Neuronal stem cell (in vitro differentiated cells): ENCODE results near the gene NAA16.

ENCODE experiments used
- DNase-seq: peaks from one replicate; pipeline ENCODE4 v3.0.0-alpha.2; 2013; ENCODE audit warnings: low spot score
- H2AFZ ChIP-seq: one replicate; pipeline ENCODE4 v1.6.1; 2013; ENCODE audit warnings: mild to moderate bottlenecking, low read length, inconsistent platforms
- H2AK5ac ChIP-seq: 2 replicates; pipeline ENCODE4 v1.6.1; 2013; ENCODE audit warnings: low read depth, mild to moderate bottlenecking, inconsistent platforms, low read length, moderate library complexity, mixed read lengths
- H2BK120ac ChIP-seq: 2 replicates; pipeline ENCODE4 v1.6.1; 2013; ENCODE audit warnings: low read depth, mild to moderate bottlenecking, inconsistent platforms, low read length, moderate library complexity, mixed read lengths
- H2BK12ac ChIP-seq: one replicate; pipeline ENCODE4 v1.6.1; 2013; ENCODE audit warnings: low read length, inconsistent platforms
- H2BK15ac ChIP-seq: 2 replicates; pipeline ENCODE4 v1.6.1; 2013; ENCODE audit warnings: mild to moderate bottlenecking, low read length, inconsistent platforms, mixed read lengths
- H2BK5ac ChIP-seq: one replicate; pipeline ENCODE4 v1.6.1; 2013; ENCODE audit warnings: inconsistent platforms, mild to moderate bottlenecking, low read length, moderate library complexity
- H3K14ac ChIP-seq: one replicate; pipeline ENCODE4 v1.6.1; 2013; ENCODE audit warnings: low read length, inconsistent platforms
- H3K18ac ChIP-seq: 2 replicates; pipeline ENCODE4 v1.6.1; 2013; ENCODE audit warnings: low read length, inconsistent platforms
- H3K23ac ChIP-seq: 2 replicates; pipeline ENCODE4 v1.6.1; 2013; ENCODE audit warnings: low read depth, mild to moderate bottlenecking, mixed read lengths, low read length, inconsistent platforms; ENCODE audit not compliant: poor library complexity
- H3K27ac ChIP-seq: replicated peaks from 3 replicates; pipeline ENCODE4 v1.5.1; 2013; ENCODE audit warnings: low read length, inconsistent platforms
- H3K27me3 ChIP-seq, 3 experiments: 2 replicates each; pipeline ENCODE4 v1.6.1; 2013; ENCODE audit warnings: low read length in 3 of 3, mild to moderate bottlenecking in 2 of 3, inconsistent platforms in 1 of 3, low read depth in 1 of 3, mixed read lengths in 1 of 3, moderate library complexity in 1 of 3; ENCODE audit not compliant: control insufficient read depth in 3 of 3, insufficient read depth in 3 of 3
- H3K36me3 ChIP-seq, 2 donors: replicated peaks in 1 of 2; 2 replicates each; pipeline ENCODE4 v1.6.1; 2013; ENCODE audit warnings: low read length in 2 of 2; ENCODE audit not compliant: control insufficient read depth in 2 of 2, insufficient read depth in 2 of 2
- H3K4ac ChIP-seq: 2 replicates; pipeline ENCODE4 v1.6.1; 2013; ENCODE audit warnings: inconsistent platforms, mild to moderate bottlenecking, low read length, moderate library complexity
- H3K4me1 ChIP-seq, 2 donors: 1 replicate in 1 of 2; 2 replicates in 1 of 2; pipeline ENCODE4 v1.6.1; 2013; ENCODE audit warnings: low read length in 2 of 2, low read depth in 1 of 2; ENCODE audit not compliant: control insufficient read depth in 2 of 2, insufficient read depth in 1 of 2
- H3K4me2 ChIP-seq: one replicate; pipeline ENCODE4 v1.6.1; 2013; ENCODE audit warnings: mild to moderate bottlenecking, low read length, inconsistent platforms; ENCODE audit not compliant: insufficient read depth, poor library complexity, severe bottlenecking
- H3K4me3 ChIP-seq, 2 donors: 2 replicates each; pipeline ENCODE4 v1.5.1; 2013; ENCODE audit warnings: low read length in 2 of 2, mild to moderate bottlenecking in 2 of 2, inconsistent platforms in 1 of 2, moderate library complexity in 1 of 2
- H3K79me1 ChIP-seq: one replicate; pipeline ENCODE4 v1.6.1; 2013; ENCODE audit warnings: low read depth, mild to moderate bottlenecking, inconsistent platforms, low read length, moderate library complexity
- H3K9ac ChIP-seq: one replicate; pipeline ENCODE4 v1.6.1; 2013; ENCODE audit warnings: mild to moderate bottlenecking, low read depth, low read length, inconsistent platforms; ENCODE audit not compliant: poor library complexity
- H3K9me3 ChIP-seq, 2 donors: replicated peaks in 1 of 2; 2 replicates each; pipeline versions ENCODE3 to v1.6.1; 2013; ENCODE audit warnings: low read length in 2 of 2, mild to moderate bottlenecking in 2 of 2, inconsistent platforms in 1 of 2, low read depth in 1 of 2, mixed read lengths in 1 of 2, moderate library complexity in 1 of 2; ENCODE audit not compliant: control insufficient read depth in 2 of 2, insufficient read depth in 1 of 2
- H4K8ac ChIP-seq: one replicate; pipeline ENCODE4 v1.6.1; 2013; ENCODE audit warnings: low read depth, mild to moderate bottlenecking, inconsistent platforms, low read length, moderate library complexity
- H4K91ac ChIP-seq: one replicate; pipeline ENCODE4 v1.6.1; 2013; ENCODE audit warnings: low read length, low read depth, mild to moderate bottlenecking, inconsistent platforms; ENCODE audit not compliant: poor library complexity
- WGBS, 2 donors: extraction: QIAGEN DNeasy Blood & Tissue Kit; methylation state at CpG; one replicate each; pipeline ENCODE4 v1.1.7; 2013; ENCODE audit warnings: missing lambda C conversion rate in 2 of 2, mixed read lengths in 1 of 2; ENCODE audit not compliant: insufficient read length in 2 of 2, insufficient replicate concordance in 1 of 2; ENCODE audit errors: extremely low coverage in 2 of 2; 5-methylcytosine and 5-hydroxymethylcytosine counted together

Gene NAA16

DNA sequence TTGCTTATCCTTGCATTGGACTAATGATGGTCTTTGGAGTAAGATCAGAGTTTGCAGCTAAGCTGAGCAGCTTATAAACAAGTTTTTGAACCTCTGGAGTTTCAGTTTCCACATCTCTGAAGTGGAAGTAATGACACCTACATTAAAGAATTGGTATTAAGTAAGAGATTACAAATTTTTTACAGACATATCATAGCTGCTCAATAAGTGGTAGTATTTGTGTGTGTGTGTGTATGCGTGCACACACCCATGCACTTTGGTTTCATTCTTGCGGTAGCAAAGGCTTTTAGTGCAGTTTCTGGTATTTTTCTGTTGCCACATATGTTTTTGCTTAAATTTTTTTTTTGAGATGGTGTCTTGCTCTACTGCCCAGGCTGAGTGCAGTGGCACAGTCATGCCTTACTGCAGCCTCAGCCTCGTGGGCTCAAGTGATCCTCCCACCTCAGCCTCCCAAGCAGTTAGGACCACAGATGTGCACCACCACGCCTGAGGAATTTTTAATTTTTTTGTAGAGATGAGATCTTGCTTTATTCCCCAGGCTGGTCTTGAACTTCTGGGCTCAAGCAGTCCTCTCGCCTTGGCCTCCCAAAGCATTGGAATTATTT, 4.5 kb downstream of the NAA16 start:
- peaks cover 0 to 4% of the 10 kb centered on the region in 2 donors for H3K9me3 ChIP-seq
- no peak overlapping the region for H4K8ac ChIP-seq
- no peak overlapping the region for H3K9ac ChIP-seq
- H2AK5ac ChIP-seq = no peak overlapping the region
- no peak overlapping the region for H3K4ac ChIP-seq
- no peaks in the 10 kb centered on the region for H3K27me3 ChIP-seq
- no peak overlapping the region for H3K4me3 ChIP-seq
- H4K91ac ChIP-seq = no peak overlapping the region
- no peak overlapping the region for H3K23ac ChIP-seq
- WGBS, 2 donors = no CpG with 5 or more reads among the region's 5 CpGs
- H2BK15ac ChIP-seq = no peak overlapping the region
- no peak overlapping the region for H2AFZ ChIP-seq
- H3K14ac ChIP-seq = no peak overlapping the region
- H2BK12ac ChIP-seq = no peak overlapping the region
- peak overlapping the region; percentile 46 for H3K27ac ChIP-seq
- H3K4me1 ChIP-seq = peaks cover 6 to 9% of the 10 kb centered on the region in 2 donors
- no peak overlapping the region for H2BK5ac ChIP-seq
- H2BK120ac ChIP-seq = no peak overlapping the region
- peak overlapping the region; percentile 27 for H3K18ac ChIP-seq
- peaks cover 0 to 50% of the 10 kb centered on the region in 2 donors for H3K36me3 ChIP-seq
- H3K79me1 ChIP-seq = no peaks in the 10 kb centered on the region
- peak overlapping the region; percentile 26 for H3K4me2 ChIP-seq
- no peak for DNase-seq

DNA sequence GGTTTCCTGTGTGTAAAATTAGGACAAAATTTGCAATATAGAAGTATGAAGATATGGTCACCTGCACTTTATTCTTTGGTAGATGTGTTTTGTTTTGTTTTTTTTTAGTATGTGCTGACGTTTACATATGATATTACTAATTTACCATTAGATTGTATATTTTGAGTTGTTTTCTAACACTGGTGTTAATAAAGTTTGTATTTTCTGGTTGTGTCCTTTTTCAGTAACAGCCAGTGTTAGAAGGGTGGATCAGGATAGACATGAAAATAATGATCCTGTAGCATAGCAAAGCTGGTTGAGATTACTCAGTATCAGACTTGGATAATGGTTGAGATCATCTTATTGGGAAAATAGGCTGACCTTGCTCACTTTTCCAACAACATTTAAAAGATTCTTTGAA, 6.2 kb downstream of the NAA16 start:
- Histone ChIP-seq H2BK5ac (no peak overlapping the region), H3K36me3 (peaks cover 3 to 67% of the 10 kb centered on the region in 2 donors), H3K4me2 (no peak overlapping the region), H3K4me3 (no peak overlapping the region), H3K27me3 (no peaks in the 10 kb centered on the region), H2BK15ac (no peak overlapping the region), H2BK12ac (no peak overlapping the region), H3K4ac (no peak overlapping the region), H3K9ac (no peak overlapping the region), H3K18ac (no peak overlapping the region), H2AK5ac (no peak overlapping the region), H3K79me1 (no peaks in the 10 kb centered on the region), H3K9me3 (peaks cover 0 to 4% of the 10 kb centered on the region in 2 donors), H3K14ac (no peak overlapping the region), H2BK120ac (no peak overlapping the region), H3K23ac (no peak overlapping the region), H2AFZ (no peak overlapping the region), H3K4me1 (peaks cover 6 to 8% of the 10 kb centered on the region in 2 donors), H3K27ac (no peak overlapping the region), H4K91ac (no peak overlapping the region), H4K8ac (no peak overlapping the region)
- WGBS, 2 donors = no CpG with 5 or more reads among the region's 1 CpG
- DNase-seq = no peak

DNA sequence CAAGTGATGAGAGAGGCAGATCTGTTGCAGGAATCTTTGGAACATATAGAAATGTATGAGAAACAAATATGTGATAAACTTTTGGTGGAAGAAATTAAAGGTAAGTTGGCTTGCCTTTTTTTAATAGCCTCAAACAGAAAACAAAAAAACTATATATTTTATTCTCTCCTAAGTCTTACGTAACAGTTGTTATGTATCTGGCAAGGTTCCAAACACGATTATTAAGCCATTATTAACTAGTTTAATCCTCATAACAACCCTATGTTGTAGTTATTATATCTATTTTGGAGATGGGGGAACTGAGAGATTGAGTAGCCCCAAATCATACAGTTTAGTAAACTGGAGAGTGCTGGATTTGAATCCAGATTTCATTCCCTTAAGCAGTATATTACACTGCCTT, 14.7 kb downstream of the NAA16 start:
- no peaks in the 10 kb centered on the region for H3K79me1 ChIP-seq
- H3K36me3 ChIP-seq = peaks cover 9 to 98% of the 10 kb centered on the region in 2 donors
- no peak overlapping the region for H3K14ac ChIP-seq
- no peak overlapping the region for H4K8ac ChIP-seq
- H2BK12ac ChIP-seq = no peak overlapping the region
- no peaks in the 10 kb centered on the region for H3K27me3 ChIP-seq
- H3K23ac ChIP-seq = no peak overlapping the region
- H3K4me1 ChIP-seq = no peaks in the 10 kb centered on the region
- H4K91ac ChIP-seq = no peak overlapping the region
- no peak overlapping the region for H2AK5ac ChIP-seq
- DNase-seq = no peak
- no peak overlapping the region for H2BK5ac ChIP-seq
- no peak overlapping the region for H2AFZ ChIP-seq
- H2BK15ac ChIP-seq = no peak overlapping the region
- H3K4me2 ChIP-seq = no peak overlapping the region
- no CpG with 5 or more reads among the region's 2 CpGs for WGBS, 2 donors
- no peak overlapping the region for H3K27ac ChIP-seq
- no peak overlapping the region for H3K18ac ChIP-seq
- H3K9ac ChIP-seq = no peak overlapping the region
- no peak overlapping the region for H3K4me3 ChIP-seq
- H2BK120ac ChIP-seq = no peak overlapping the region
- no peak overlapping the region for H3K4ac ChIP-seq
- no peaks in the 10 kb centered on the region for H3K9me3 ChIP-seq

DNA sequence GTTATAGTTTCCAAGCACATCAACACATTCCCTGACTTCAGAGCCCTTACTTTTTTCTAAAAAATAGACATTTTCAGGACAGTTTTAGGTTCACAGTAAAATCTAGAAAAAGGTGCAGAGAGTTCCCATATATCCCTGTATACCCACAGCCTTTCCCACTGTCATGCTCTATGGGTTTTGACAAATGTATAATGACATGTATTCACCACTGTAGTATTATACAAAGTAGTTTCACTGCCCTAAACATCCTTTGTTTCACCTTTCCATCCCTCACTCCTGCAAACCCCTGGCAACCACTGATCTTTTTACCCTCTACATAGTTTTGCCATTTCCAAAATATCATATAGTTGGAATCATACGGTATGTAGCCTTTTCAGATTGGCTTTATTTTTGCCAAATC, 15.6 kb downstream of the NAA16 start:
- no peak overlapping the region for H2BK120ac ChIP-seq
- WGBS, 2 donors = no CpG with 5 or more reads among the region's 1 CpG
- no peak overlapping the region for H3K18ac ChIP-seq
- no peak overlapping the region for H2AK5ac ChIP-seq
- no peaks in the 10 kb centered on the region for H3K79me1 ChIP-seq
- no peak overlapping the region for H2BK5ac ChIP-seq
- no peak overlapping the region for H3K14ac ChIP-seq
- no peak overlapping the region for H3K4me2 ChIP-seq
- H2BK12ac ChIP-seq = no peak overlapping the region
- H2AFZ ChIP-seq = no peak overlapping the region
- no peak overlapping the region for H3K4me3 ChIP-seq
- no peak overlapping the region for H3K9ac ChIP-seq
- H3K36me3 ChIP-seq = peaks cover 9 to 98% of the 10 kb centered on the region in 2 donors
- H3K4me1 ChIP-seq = no peaks in the 10 kb centered on the region
- H2BK15ac ChIP-seq = no peak overlapping the region
- H3K23ac ChIP-seq = no peak overlapping the region
- no peak for DNase-seq
- H4K8ac ChIP-seq = no peak overlapping the region
- H3K27me3 ChIP-seq = no peaks in the 10 kb centered on the region
- H3K27ac ChIP-seq = no peak overlapping the region
- no peak overlapping the region for H3K4ac ChIP-seq
- H3K9me3 ChIP-seq = no peaks in the 10 kb centered on the region
- no peak overlapping the region for H4K91ac ChIP-seq
